Right cardiac atrium (tissue), 5 donors: ENCODE measurements around the gene TES. TPM values are rescaled to one million over a fixed set of nuclear protein-coding genes. Genes with fewer than 3 reads are reported as not detected.
A peak's percentile ranks its signal among the peaks of the same experiment; 100 is the strongest.
"Not testable (repeated sequence)": the region's sequence is repeated elsewhere in the genome, so short reads cannot be mapped to it uniquely, and the experiment has no call there.

ENCODE experiments used
- ATAC-seq, 2 donors: fragments of 200-7000 bp; cut with Tn5 transposase; one replicate each; pipeline versions ENCODE4 v1.8.0 to v1.9.1; 2020; ENCODE audit warnings: moderate library complexity in 2 of 2, mild to moderate bottlenecking in 1 of 2
- DNase-seq, 3 donors: peaks; one replicate each; pipeline ENCODE4 v3.0.0-alpha.2; 2020
- H3K27ac ChIP-seq: one replicate; pipeline ENCODE4 v1.5.1; 2013; ENCODE audit warnings: mild to moderate bottlenecking, low read length, control low read depth, moderate library complexity
- H3K27me3 ChIP-seq: one replicate; pipeline ENCODE4 v1.6.1; 2013; ENCODE audit not compliant: control insufficient read depth, insufficient read depth
- H3K4me1 ChIP-seq: one replicate; pipeline ENCODE4 v1.6.1; 2013; ENCODE audit warnings: low read length; ENCODE audit not compliant: control insufficient read depth, insufficient read depth
- H3K4me3 ChIP-seq: one replicate; pipeline ENCODE4 v1.5.1; 2013; ENCODE audit warnings: low read length, control low read depth
- H3K9me3 ChIP-seq: one replicate; pipeline ENCODE4 v1.6.1; 2013; ENCODE audit warnings: low read length; ENCODE audit not compliant: control insufficient read depth
- WGBS: extraction: QIAGEN DNeasy Blood & Tissue Kit; methylation state at CpG from one replicate; pipeline ENCODE4 v1.1.7; 2013; 5-methylcytosine and 5-hydroxymethylcytosine counted together
- intact Hi-C, 4 donors: fragments of 100-400 bp; cut with DNase I; formaldehyde crosslinking; loops; one replicate each; pipeline versions ENCODE4 v1.11.0 to v1.14.0; 2022 to 2023
- polyA plus RNA-seq: library from polyadenylated mRNA; stranded (reverse); fragments of 200-250 nt; gene quantifications from one replicate; pipeline ENCODE4 v1.2.3, GENCODE V29; 2013
- total RNA-seq, 4 donors: library from RNA; stranded (reverse); fragmentation: NEBNext Ultra II Directional; extraction: Animal tissue kit (Norgen Biotek cat#: 25700); gene quantifications; one replicate each; pipeline ENCODE4 v1.2.1, GENCODE V29; 2021
- donor health status: healthy with polysubstance abuse.
- donor health status: DM: no; HTN: yes; CAD: no.
- donor health status: DM: no; HTN: no; CAD: no.
- donor health status: DM: no; HTN: yes; CAD: no; lungs with severe emphysema.
- donor health status: DM: yes; HTN: yes; CAD: no.

The TES gene
- total and polyA plus RNA-seq, 5 donors = 13.9 to 21.2 (median 17.4) TPM

DNA sequence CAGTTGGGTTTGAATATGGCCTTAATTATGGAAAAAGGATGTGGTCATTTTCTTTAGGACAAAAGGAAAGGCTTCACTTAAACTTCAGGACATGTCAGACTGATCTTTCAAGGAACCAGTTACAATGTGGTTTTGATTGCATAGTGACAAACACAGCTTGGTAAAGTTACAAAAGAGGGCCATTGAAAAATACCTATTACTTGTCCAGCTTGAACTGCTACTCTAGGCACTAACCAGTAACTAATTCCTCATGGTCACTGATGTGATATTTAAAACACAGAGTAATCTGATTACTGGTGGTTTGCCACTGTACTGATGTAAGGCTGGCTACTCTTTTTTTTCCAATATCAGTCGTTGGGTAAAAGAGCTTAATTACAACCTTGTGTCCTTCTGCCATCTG lies 22.6 kb downstream of the TES start:
- H3K4me1 ChIP-seq = peaks cover 6% of the 10 kb centered on the region

DNA sequence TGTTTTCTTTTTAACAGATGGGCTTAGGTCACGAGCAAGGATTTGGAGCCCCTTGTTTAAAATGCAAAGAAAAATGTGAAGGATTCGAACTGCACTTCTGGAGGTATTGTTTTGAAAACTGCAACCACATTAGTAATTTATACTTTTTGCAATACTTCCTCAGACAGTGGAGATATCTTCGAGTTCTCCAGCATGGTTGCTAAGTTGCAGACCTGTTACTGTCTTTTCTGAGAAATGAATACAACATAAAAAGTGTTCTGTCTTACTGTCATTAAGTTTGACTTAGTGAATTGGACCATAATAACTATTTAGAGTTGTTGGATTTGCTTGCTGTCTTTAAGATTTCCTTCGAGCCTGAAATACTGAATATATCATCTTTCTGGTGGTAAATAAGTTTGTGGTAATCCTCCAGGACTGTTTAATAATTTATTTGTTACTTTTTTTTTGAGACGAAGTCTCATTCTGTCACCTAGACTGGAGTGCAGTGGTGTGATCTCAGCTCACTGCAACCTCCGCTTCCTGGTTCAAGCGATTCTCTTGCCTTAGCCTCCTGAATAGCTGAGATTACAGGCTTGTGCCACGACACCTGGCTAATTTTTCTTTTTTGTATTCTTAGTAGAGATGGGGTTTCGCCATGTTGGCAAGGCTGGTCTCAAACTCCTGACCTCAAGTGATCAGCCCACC lies 24.3 kb downstream of the TES start:
- peaks cover 6% of the 10 kb centered on the region for H3K4me1 ChIP-seq
- H3K27ac ChIP-seq = no peak overlapping the region
- H3K4me3 ChIP-seq = no peak overlapping the region
- intact Hi-C loops = loop anchor here (5.0 kb wide), 2 partner anchors 52 to 62 kb away; no protein-coding TSS in a partner anchor
- DNase-seq = no peak
- H3K27me3 ChIP-seq = no peaks in the 10 kb centered on the region
- ATAC-seq = no peak
- no peaks in the 10 kb centered on the region for H3K9me3 ChIP-seq
- 92% methylated on average over 9 of the region's 9 CpGs for WGBS

More for the DNA sequence above, 22.6 kb downstream of the TES start:
- intact Hi-C loops = loop anchor here in 2 of 4 donors (5.0 kb wide), 2 partner anchors 51 to 61 kb away; no protein-coding TSS in a partner anchor
- no peak for ATAC-seq
- Histone ChIP-seq H3K9me3 (no peaks in the 10 kb centered on the region), H3K4me3 (no peak overlapping the region), H3K27ac (no peak overlapping the region), H3K27me3 (no peaks in the 10 kb centered on the region)
- no peak for DNase-seq
- 84% methylated on average over 1 of the region's 1 CpG for WGBS

DNA sequence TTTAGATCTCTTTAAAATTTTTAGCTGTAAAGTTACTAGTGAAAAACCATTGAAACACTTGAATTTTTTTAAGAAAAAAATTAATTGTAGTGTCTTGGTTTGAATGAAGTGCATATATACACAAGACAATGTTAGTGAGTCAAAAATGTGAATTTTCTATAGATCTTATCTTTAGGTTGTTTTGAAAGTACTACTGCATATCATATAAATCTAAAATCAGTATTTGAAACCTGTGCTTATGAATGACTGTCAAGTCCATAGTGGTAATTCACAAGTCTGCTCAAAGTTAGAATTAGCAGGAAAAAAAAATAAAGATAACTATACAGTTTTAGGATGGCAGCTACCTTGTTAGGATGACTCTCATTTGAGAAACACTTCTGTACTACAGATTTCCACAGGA lies 25.0 kb downstream of the TES start:
- Histone ChIP-seq H3K27me3 (no peaks in the 10 kb centered on the region), H3K9me3 (no peaks in the 10 kb centered on the region), H3K4me1 (peaks cover 6% of the 10 kb centered on the region), H3K27ac (no peak overlapping the region), H3K4me3 (no peak overlapping the region)
- no peak for ATAC-seq
- DNase-seq = no peak
- intact Hi-C loops = loop anchor here in 2 of 4 donors (5.0 kb wide), 1 partner anchor 63 kb away; no protein-coding TSS in a partner anchor

DNA sequence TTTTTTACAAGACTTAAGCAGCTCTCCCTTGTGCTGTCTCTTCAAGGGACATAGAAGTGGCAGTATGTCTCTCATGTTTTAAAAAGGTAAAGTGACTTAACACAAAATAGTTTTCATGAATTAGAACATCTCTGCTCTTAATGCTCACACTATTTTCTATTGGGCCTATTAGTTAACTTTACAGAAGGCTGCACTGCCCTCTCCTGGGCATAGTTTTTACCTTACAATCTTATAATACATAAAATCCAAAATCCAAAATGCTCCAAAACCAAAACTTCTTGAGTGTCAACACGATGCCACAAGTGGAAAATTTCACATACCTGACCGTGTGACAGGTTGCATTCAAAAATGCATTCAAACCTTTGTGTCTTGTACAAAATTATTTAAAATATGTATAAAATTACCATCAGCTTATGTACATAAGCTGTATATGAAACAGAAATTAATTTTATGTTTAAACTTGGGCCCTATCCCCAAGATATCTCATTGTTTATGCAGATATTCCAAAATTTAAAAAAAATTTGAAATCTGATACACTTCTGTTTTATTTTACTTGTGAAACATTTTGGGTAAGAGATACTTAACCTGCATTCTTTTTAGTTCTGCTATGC lies 25.8 kb downstream of the TES start:
- H3K4me3 ChIP-seq = no peak overlapping the region
- 28% methylated on average over 2 of the region's 2 CpGs for WGBS
- H3K27ac ChIP-seq = no peak overlapping the region
- ATAC-seq (peak; percentile 48 to 57), DNase-seq (peak in 2 of 3 donors; percentile 34 to 63)
- intact Hi-C loops = loop anchor here in 2 of 4 donors (5.0 kb wide), 1 partner anchor 64 kb away; no protein-coding TSS in a partner anchor
- H3K27me3 ChIP-seq = no peaks in the 10 kb centered on the region
- H3K9me3 ChIP-seq = no peaks in the 10 kb centered on the region
- H3K4me1 ChIP-seq = peaks cover 2% of the 10 kb centered on the region

DNA sequence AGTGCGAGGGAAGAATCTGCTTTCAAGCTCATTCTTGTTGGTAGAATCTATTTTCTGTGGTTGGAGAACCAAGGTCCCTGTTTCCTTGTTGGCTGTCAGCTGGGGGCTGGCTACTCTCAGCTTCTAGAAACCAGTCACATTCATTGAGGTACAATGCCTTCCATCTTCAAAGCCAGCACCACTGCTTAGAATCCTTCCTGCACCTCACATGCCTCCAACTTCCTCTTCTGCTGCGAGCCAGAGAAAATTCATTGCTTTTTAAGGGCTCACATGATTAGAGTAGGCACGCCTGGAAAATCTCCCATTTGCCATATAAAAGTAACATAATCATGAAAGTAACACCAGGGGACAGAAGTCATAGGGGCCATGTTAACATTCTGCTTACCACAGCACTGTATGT lies 28.7 kb downstream of the TES start:
- Histone ChIP-seq H3K27ac (no peak overlapping the region), H3K4me1 (no peaks in the 10 kb centered on the region), H3K27me3 (no peaks in the 10 kb centered on the region), H3K4me3 (no peak overlapping the region), H3K9me3 (no peaks in the 10 kb centered on the region)
- intact Hi-C loops = loop anchor here in 2 of 4 donors (5.0 kb wide), 1 partner anchor 67 kb away; no protein-coding TSS in a partner anchor
- ATAC-seq (no peak), DNase-seq (no peak)
- WGBS = 67% methylated on average over 3 of the region's 3 CpGs

DNA sequence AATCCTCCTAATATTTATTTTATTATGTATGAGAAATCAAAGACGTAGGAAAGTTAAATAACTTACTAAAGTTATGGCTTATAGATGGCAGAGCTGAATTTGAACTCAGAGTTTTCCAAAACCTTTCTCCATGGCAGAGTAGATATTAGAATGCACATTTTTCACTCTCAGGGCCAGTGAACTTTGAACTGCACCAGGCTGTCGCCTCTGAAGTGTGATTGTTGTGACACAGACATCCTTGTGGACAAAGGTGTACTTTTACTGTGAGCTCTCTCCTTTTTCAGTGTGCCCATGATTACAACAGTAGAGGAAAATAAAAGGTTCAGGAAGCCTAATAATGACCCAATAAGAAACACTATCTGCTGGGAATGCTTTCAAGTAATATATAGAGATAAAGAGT lies 29.1 kb downstream of the TES start:
- H3K4me1 ChIP-seq = no peaks in the 10 kb centered on the region
- H3K9me3 ChIP-seq = peaks cover 1% of the 10 kb centered on the region
- WGBS = 79% methylated on average over 2 of the region's 2 CpGs
- H3K27ac ChIP-seq = no peak overlapping the region
- ATAC-seq = no peak
- no peak for DNase-seq
- H3K4me3 ChIP-seq = no peak overlapping the region
- H3K27me3 ChIP-seq = no peaks in the 10 kb centered on the region
- intact Hi-C loops = loop anchor here in 2 of 4 donors (5.0 kb wide), 1 partner anchor 67 kb away; no protein-coding TSS in a partner anchor

DNA sequence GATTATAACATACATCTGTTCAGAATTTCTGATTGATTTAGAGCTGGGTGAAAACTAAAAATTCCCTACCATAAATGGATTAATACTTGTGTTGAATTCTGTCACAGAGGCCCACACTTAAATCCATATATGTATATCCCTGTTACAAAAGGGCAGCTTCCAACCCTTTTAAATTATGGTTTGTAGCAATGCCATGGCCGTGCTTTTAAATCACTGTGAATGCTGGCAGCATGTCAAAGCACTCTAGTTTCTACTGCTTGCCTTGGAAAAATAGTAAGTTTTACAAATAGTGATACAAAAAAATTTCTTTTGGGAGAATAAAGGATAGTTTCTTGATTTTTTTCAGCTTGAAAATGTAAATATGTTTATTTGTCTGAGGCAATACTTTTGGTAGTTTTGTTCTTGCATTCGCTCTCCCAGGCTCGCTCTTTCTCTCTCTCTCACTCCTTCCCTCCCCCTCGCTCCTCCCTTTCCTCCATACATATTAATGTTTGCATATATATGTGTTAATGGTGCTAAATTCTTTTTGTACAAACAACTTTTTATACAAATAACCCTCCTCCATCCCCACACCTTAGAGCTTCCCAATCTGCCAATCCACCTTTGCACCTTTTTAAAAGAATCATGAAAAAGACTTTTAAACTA lies 29.8 kb downstream of the TES start:
- intact Hi-C loops = no loop called here
- Histone ChIP-seq H3K27me3 (no peaks in the 10 kb centered on the region), H3K27ac (no peak overlapping the region), H3K4me1 (no peaks in the 10 kb centered on the region), H3K4me3 (no peak overlapping the region), H3K9me3 (peaks cover 1% of the 10 kb centered on the region)
- ATAC-seq (no peak), DNase-seq (no peak)
- 84% methylated on average over 4 of the region's 4 CpGs for WGBS

DNA sequence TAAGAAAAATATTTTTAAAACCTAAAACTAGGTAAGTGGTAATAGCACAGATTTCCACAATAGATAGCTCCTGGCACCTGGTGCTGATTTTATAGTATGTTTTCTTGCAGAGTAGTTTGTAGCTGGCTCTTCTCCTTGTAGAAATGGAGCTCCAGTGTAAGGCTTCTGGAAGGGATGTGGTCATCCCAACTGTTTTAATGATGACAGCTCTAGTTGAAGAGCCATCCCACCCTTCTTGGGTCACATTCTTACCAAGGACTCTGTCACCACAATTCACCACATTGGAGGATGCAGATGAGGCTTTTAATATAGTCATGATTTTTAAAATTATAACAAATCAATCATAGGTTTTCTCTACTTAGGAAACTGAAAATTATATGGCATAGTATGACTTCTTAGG lies 31.0 kb downstream of the TES start:
- Histone ChIP-seq H3K4me3 (no peak overlapping the region), H3K9me3 (peaks cover 1% of the 10 kb centered on the region), H3K27ac (no peak overlapping the region), H3K4me1 (no peaks in the 10 kb centered on the region), H3K27me3 (no peaks in the 10 kb centered on the region)
- DNase-seq (no peak), ATAC-seq (no peak)
- intact Hi-C loops = no loop called here

DNA sequence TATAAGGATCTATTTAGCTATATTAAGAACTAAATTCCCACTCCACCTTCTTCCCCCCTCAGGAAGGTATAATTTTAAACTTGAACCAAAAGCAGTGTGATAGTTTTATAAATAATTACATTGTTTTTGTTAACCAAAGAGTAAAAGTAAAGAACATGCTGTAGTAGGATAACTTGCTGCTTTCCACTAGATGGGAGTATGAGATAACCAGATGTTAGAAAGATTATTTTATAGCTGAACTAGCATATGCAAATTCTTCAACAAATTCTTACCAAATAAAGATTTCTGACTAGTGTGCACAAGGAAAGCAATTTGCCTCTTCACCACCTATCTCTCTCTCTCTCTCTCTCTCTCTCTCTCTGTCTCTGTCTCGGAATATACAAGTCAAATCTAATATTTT lies 31.8 kb downstream of the TES start:
- H3K27ac ChIP-seq = no peak overlapping the region

DNA sequence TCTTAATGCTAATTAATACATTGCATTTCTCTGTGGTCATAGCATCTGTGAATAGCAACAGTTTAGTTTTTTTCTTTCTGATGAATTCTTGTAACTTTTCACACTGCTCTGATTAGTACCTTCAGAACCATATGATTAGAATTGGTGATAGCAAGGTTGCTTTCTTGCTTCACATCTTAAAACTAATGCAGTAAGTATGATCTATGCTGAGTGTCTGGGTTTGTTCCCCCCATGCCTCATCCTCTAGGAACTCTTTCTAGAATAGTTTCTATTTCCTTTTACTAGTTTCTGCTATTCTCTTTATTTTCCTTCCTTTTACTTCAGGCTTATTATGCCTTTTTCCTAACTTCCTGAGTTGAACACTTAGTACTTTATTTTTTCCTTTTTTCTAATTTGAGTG lies 32.4 kb downstream of the TES start:
- ATAC-seq (no peak), DNase-seq (no peak)
- Histone ChIP-seq H3K27me3 (no peaks in the 10 kb centered on the region), H3K4me1 (no peaks in the 10 kb centered on the region), H3K27ac (no peak overlapping the region), H3K9me3 (peaks cover 1% of the 10 kb centered on the region), H3K4me3 (no peak overlapping the region)
- intact Hi-C loops = no loop called here

More for the DNA sequence above, 31.8 kb downstream of the TES start:
- 94% methylated on average over 1 of the region's 1 CpG for WGBS
- no peak for ATAC-seq
- intact Hi-C loops = no loop called here
- Histone ChIP-seq H3K4me1 (no peaks in the 10 kb centered on the region), H3K4me3 (no peak overlapping the region), H3K27me3 (no peaks in the 10 kb centered on the region), H3K9me3 (peaks cover 1% of the 10 kb centered on the region)
- DNase-seq = no peak

DNA sequence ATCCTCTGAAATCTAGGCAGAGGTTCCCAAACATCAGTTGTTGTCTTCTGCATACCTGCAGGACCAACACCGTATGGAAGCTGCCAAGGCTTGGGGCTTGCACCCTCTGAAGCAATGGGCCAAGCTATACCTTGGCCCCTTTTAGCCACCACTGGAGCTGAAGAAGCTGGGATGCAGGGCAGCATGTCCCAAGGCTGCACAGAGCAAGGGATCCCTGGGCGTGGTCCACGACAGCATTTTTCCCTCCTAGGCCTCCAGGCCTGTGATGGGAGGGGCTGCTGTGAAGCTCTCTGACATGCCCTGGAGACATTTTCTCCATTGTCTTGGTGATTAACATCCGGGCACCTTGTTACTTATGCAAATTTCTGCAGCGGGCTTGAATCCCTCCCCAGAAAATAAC lies 34.5 kb downstream of the TES start:
- H3K27ac ChIP-seq, H3K4me3 ChIP-seq, H3K4me1 ChIP-seq, DNase-seq, ATAC-seq, H3K9me3 ChIP-seq, H3K27me3 ChIP-seq, intact Hi-C loops: not testable (repeated sequence)
- 98% methylated on average over 5 of the region's 5 CpGs for WGBS
